ENCODE data around the gene TMEM198.

DNA sequence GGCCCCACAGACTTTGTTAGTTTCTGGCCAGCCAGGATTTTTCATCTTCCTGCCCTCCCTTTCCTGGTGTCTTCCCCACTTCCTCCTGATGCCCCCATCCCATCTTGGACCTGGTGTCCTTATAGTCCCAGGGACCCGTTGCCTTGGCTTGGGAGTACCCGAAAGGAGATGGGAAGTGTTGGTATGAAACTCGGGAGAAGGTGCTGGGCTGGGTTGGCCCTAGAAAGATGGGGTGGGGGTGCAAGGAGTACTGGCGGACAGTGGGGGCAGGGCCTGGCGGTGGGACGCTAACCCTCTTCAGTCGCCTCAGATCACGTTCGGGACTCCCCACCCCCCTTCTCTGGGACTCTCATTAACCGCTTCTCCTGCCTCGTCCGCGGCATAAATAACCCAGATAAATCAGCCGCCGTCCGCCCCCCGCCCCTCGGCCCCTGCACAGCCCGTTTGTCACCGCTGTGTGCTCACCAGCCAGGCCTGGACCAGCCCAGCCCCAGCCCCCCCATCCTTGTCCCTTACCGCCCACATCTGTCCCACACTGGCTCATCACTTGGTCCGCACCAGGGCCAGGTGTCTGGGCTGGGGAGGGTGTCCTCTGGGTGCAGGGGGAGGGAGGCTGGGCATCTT lies 33.2 kb upstream of the TMEM198 start:
- TF ChIP-seq ZFX (CRISPR knock-in tag; IDR thresholded peaks at IDR 0.05), result no peak
- TF ChIP-seq CTCF (IDR thresholded peaks at IDR 0.05 in 2 of 3, conservative IDR thresholded peaks at IDR 0.05 in 1 of 3; ENCODE audit: insufficient read depth in 2 of 3, low read depth in 1 of 3, low read length in 3 of 3), result no peak
- TF ChIP-seq THAP7 (CRISPR knock-in tag; IDR thresholded peaks at IDR 0.05), result no peak
- no peak for TF ChIP-seq MAX (CRISPR knock-in tag; IDR thresholded peaks at IDR 0.05)
- TF ChIP-seq, protein P1, sequence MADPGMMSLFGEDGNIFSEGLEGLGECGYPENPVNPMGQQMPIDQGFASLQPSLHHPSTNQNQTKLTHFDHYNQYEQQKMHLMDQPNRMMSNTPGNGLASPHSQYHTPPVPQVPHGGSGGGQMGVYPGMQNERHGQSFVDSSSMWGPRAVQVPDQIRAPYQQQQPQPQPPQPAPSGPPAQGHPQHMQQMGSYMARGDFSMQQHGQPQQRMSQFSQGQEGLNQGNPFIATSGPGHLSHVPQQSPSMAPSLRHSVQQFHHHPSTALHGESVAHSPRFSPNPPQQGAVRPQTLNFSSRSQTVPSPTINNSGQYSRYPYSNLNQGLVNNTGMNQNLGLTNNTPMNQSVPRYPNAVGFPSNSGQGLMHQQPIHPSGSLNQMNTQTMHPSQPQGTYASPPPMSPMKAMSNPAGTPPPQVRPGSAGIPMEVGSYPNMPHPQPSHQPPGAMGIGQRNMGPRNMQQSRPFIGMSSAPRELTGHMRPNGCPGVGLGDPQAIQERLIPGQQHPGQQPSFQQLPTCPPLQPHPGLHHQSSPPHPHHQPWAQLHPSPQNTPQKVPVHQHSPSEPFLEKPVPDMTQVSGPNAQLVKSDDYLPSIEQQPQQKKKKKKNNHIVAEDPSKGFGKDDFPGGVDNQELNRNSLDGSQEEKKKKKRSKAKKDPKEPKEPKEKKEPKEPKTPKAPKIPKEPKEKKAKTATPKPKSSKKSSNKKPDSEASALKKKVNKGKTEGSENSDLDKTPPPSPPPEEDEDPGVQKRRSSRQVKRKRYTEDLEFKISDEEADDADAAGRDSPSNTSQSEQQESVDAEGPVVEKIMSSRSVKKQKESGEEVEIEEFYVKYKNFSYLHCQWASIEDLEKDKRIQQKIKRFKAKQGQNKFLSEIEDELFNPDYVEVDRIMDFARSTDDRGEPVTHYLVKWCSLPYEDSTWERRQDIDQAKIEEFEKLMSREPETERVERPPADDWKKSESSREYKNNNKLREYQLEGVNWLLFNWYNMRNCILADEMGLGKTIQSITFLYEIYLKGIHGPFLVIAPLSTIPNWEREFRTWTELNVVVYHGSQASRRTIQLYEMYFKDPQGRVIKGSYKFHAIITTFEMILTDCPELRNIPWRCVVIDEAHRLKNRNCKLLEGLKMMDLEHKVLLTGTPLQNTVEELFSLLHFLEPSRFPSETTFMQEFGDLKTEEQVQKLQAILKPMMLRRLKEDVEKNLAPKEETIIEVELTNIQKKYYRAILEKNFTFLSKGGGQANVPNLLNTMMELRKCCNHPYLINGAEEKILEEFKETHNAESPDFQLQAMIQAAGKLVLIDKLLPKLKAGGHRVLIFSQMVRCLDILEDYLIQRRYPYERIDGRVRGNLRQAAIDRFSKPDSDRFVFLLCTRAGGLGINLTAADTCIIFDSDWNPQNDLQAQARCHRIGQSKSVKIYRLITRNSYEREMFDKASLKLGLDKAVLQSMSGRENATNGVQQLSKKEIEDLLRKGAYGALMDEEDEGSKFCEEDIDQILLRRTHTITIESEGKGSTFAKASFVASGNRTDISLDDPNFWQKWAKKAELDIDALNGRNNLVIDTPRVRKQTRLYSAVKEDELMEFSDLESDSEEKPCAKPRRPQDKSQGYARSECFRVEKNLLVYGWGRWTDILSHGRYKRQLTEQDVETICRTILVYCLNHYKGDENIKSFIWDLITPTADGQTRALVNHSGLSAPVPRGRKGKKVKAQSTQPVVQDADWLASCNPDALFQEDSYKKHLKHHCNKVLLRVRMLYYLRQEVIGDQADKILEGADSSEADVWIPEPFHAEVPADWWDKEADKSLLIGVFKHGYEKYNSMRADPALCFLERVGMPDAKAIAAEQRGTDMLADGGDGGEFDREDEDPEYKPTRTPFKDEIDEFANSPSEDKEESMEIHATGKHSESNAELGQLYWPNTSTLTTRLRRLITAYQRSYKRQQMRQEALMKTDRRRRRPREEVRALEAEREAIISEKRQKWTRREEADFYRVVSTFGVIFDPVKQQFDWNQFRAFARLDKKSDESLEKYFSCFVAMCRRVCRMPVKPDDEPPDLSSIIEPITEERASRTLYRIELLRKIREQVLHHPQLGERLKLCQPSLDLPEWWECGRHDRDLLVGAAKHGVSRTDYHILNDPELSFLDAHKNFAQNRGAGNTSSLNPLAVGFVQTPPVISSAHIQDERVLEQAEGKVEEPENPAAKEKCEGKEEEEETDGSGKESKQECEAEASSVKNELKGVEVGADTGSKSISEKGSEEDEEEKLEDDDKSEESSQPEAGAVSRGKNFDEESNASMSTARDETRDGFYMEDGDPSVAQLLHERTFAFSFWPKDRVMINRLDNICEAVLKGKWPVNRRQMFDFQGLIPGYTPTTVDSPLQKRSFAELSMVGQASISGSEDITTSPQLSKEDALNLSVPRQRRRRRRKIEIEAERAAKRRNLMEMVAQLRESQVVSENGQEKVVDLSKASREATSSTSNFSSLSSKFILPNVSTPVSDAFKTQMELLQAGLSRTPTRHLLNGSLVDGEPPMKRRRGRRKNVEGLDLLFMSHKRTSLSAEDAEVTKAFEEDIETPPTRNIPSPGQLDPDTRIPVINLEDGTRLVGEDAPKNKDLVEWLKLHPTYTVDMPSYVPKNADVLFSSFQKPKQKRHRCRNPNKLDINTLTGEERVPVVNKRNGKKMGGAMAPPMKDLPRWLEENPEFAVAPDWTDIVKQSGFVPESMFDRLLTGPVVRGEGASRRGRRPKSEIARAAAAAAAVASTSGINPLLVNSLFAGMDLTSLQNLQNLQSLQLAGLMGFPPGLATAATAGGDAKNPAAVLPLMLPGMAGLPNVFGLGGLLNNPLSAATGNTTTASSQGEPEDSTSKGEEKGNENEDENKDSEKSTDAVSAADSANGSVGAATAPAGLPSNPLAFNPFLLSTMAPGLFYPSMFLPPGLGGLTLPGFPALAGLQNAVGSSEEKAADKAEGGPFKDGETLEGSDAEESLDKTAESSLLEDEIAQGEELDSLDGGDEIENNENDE (IDR thresholded peaks at IDR 0.05; ENCODE audit: low read depth, low read length), result no peak
- TF ChIP-seq MTF1 (CRISPR knock-in tag; IDR thresholded peaks at IDR 0.05; ENCODE audit: borderline replicate concordance), result no peak
- TF ChIP-seq CHD4 (IDR thresholded peaks at IDR 0.05; ENCODE audit: insufficient read depth, insufficient replicate concordance, low read depth, low read length, poor library complexity, severe bottlenecking), result no peak
- no peak for TF ChIP-seq PML (IDR thresholded peaks at IDR 0.05; ENCODE audit: low read length)

Measured in K562 (cell line).